Measurements from ENCODE around the gene ZFP91. TPM values are rescaled to one million over a fixed set of nuclear protein-coding genes. Genes with fewer than 3 reads are reported as not detected.

Gene ZFP91
- total and polyA plus RNA-seq, 2 experiments from 2014 or later = 10.2 to 30.0 TPM

DNA sequence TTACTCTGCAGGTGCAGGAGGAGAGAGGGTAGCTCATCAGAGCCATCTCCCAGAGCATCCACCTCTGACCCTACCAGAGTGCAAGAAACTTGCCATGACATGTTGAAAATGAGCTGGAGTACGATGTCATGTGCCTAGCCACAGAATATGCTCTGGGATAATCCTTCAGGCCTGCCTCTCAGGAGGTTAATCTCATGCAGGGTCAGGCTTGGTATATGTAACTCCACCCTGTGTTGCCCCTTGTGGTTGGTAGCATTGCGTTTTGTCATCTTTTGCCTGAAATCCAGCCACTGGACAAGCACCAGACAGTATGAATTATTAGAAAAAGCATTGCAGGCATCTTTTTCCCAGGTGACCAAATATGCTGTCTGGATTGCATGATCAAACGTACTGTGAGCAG lies 79.8 kb downstream of the ZFP91 start (continued):
- TF ChIP-seq, protein P1, sequence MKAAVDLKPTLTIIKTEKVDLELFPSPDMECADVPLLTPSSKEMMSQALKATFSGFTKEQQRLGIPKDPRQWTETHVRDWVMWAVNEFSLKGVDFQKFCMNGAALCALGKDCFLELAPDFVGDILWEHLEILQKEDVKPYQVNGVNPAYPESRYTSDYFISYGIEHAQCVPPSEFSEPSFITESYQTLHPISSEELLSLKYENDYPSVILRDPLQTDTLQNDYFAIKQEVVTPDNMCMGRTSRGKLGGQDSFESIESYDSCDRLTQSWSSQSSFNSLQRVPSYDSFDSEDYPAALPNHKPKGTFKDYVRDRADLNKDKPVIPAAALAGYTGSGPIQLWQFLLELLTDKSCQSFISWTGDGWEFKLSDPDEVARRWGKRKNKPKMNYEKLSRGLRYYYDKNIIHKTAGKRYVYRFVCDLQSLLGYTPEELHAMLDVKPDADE (IDR thresholded peaks at IDR 0.05) = no peak
- TF ChIP-seq, protein P2, sequence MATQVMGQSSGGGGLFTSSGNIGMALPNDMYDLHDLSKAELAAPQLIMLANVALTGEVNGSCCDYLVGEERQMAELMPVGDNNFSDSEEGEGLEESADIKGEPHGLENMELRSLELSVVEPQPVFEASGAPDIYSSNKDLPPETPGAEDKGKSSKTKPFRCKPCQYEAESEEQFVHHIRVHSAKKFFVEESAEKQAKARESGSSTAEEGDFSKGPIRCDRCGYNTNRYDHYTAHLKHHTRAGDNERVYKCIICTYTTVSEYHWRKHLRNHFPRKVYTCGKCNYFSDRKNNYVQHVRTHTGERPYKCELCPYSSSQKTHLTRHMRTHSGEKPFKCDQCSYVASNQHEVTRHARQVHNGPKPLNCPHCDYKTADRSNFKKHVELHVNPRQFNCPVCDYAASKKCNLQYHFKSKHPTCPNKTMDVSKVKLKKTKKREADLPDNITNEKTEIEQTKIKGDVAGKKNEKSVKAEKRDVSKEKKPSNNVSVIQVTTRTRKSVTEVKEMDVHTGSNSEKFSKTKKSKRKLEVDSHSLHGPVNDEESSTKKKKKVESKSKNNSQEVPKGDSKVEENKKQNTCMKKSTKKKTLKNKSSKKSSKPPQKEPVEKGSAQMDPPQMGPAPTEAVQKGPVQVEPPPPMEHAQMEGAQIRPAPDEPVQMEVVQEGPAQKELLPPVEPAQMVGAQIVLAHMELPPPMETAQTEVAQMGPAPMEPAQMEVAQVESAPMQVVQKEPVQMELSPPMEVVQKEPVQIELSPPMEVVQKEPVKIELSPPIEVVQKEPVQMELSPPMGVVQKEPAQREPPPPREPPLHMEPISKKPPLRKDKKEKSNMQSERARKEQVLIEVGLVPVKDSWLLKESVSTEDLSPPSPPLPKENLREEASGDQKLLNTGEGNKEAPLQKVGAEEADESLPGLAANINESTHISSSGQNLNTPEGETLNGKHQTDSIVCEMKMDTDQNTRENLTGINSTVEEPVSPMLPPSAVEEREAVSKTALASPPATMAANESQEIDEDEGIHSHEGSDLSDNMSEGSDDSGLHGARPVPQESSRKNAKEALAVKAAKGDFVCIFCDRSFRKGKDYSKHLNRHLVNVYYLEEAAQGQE (IDR thresholded peaks at IDR 0.05; ENCODE audit: unreplicated experiment) = no peak

DNA sequence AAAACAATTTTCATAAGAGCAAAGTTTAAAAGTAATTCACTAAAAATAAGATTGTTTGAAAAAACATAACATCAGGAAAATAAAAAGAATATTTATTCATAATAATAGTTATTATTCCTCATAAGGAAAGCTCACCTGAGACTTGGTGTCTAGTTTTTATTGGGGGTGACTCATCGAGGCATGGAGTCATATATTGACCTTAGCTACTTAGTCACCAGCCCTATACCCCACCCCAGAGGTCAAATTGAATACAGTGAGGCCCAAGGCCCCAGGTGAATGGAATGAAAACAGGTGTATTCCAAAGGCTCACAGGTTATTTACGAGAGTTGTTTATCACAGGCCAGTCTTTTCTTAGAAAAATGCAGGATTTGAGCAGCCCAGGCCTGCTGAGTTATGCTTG lies 80.5 kb downstream of the ZFP91 start:
- Mint-ChIP-seq H3K36me3 (ENCODE audit: low read depth) (no peaks in the 10 kb centered on the region), H3K27ac (no peak overlapping the region)
- no peak overlapping the region for H3K4me2 ChIP-seq
- TF ChIP-seq ZNF331 (CRISPR knock-in tag; IDR thresholded peaks at IDR 0.05; ENCODE audit: low read depth) = no peak
- TF ChIP-seq, protein P3, sequence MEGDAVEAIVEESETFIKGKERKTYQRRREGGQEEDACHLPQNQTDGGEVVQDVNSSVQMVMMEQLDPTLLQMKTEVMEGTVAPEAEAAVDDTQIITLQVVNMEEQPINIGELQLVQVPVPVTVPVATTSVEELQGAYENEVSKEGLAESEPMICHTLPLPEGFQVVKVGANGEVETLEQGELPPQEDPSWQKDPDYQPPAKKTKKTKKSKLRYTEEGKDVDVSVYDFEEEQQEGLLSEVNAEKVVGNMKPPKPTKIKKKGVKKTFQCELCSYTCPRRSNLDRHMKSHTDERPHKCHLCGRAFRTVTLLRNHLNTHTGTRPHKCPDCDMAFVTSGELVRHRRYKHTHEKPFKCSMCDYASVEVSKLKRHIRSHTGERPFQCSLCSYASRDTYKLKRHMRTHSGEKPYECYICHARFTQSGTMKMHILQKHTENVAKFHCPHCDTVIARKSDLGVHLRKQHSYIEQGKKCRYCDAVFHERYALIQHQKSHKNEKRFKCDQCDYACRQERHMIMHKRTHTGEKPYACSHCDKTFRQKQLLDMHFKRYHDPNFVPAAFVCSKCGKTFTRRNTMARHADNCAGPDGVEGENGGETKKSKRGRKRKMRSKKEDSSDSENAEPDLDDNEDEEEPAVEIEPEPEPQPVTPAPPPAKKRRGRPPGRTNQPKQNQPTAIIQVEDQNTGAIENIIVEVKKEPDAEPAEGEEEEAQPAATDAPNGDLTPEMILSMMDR (conservative IDR thresholded peaks at IDR 0.05; ENCODE audit: low read depth in 2 of 2) = no peak
- TF ChIP-seq STAT1 (IDR thresholded peaks at IDR 0.05; ENCODE audit: unreplicated experiment) = no peak
- no peak for TF ChIP-seq EZH2phosphoT487 (IDR thresholded peaks at IDR 0.05; ENCODE audit: unreplicated experiment)
- no peak for TF ChIP-seq ZNF114 (CRISPR knock-in tag; IDR thresholded peaks at IDR 0.05)
- TF ChIP-seq, protein P1 (IDR thresholded peaks at IDR 0.05) = no peak
- TF ChIP-seq, protein P4, sequence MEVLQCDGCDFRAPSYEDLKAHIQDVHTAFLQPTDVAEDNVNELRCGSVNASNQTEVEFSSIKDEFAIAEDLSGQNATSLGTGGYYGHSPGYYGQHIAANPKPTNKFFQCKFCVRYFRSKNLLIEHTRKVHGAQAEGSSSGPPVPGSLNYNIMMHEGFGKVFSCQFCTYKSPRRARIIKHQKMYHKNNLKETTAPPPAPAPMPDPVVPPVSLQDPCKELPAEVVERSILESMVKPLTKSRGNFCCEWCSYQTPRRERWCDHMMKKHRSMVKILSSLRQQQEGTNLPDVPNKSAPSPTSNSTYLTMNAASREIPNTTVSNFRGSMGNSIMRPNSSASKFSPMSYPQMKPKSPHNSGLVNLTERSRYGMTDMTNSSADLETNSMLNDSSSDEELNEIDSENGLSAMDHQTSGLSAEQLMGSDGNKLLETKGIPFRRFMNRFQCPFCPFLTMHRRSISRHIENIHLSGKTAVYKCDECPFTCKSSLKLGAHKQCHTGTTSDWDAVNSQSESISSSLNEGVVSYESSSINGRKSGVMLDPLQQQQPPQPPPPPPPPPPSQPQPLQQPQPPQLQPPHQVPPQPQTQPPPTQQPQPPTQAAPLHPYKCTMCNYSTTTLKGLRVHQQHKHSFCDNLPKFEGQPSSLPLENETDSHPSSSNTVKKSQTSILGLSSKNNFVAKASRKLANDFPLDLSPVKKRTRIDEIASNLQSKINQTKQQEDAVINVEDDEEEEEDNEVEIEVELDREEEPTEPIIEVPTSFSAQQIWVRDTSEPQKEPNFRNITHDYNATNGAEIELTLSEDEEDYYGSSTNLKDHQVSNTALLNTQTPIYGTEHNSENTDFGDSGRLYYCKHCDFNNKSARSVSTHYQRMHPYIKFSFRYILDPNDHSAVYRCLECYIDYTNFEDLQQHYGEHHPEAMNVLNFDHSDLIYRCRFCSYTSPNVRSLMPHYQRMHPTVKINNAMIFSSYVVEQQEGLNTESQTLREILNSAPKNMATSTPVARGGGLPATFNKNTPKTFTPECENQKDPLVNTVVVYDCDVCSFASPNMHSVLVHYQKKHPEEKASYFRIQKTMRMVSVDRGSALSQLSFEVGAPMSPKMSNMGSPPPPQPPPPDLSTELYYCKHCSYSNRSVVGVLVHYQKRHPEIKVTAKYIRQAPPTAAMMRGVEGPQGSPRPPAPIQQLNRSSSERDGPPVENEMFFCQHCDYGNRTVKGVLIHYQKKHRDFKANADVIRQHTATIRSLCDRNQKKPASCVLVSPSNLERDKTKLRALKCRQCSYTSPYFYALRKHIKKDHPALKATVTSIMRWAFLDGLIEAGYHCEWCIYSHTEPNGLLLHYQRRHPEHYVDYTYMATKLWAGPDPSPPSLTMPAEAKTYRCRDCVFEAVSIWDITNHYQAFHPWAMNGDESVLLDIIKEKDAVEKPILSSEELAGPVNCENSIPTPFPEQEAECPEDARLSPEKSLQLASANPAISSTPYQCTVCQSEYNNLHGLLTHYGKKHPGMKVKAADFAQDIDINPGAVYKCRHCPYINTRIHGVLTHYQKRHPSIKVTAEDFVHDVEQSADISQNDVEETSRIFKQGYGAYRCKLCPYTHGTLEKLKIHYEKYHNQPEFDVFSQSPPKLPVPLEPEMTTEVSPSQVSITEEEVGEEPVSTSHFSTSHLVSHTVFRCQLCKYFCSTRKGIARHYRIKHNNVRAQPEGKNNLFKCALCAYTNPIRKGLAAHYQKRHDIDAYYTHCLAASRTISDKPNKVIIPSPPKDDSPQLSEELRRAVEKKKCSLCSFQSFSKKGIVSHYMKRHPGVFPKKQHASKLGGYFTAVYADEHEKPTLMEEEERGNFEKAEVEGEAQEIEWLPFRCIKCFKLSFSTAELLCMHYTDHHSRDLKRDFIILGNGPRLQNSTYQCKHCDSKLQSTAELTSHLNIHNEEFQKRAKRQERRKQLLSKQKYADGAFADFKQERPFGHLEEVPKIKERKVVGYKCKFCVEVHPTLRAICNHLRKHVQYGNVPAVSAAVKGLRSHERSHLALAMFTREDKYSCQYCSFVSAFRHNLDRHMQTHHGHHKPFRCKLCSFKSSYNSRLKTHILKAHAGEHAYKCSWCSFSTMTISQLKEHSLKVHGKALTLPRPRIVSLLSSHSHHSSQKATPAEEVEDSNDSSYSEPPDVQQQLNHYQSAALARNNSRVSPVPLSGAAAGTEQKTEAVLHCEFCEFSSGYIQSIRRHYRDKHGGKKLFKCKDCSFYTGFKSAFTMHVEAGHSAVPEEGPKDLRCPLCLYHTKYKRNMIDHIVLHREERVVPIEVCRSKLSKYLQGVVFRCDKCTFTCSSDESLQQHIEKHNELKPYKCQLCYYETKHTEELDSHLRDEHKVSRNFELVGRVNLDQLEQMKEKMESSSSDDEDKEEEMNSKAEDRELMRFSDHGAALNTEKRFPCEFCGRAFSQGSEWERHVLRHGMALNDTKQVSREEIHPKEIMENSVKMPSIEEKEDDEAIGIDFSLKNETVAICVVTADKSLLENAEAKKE (CRISPR knock-in tag; IDR thresholded peaks at IDR 0.05) = no peak

More for the DNA sequence above, 80.5 kb downstream of the ZFP91 start:
- Histone ChIP-seq H2AFZ (no peak overlapping the region), H3K27me3 (ENCODE audit: insufficient read depth) (no peaks in the 10 kb centered on the region), H4K20me1 (replicated peaks; ENCODE audit: insufficient read depth) (no peaks in the 10 kb centered on the region), H3K27ac (ENCODE audit: low read depth) (no peak overlapping the region), H3K9me2 (ENCODE audit: insufficient read depth) (no peaks in the 10 kb centered on the region), H3K79me2 (replicated peaks; ENCODE audit: insufficient read depth) (no peaks in the 10 kb centered on the region), H3K36me3 (ENCODE audit: insufficient read depth) (no peaks in the 10 kb centered on the region), H3K4me1 (ENCODE audit: insufficient read depth) (no peaks in the 10 kb centered on the region), H3F3A (replicated peaks; ENCODE audit: low read depth) (no peaks in the 10 kb centered on the region), H3K4me3 (no peak overlapping the region)
- H3K4me3 Mint-ChIP-seq = no peak overlapping the region
- no peak for DNase-seq (ENCODE audit: low spot score)
- no peaks in the 10 kb centered on the region for H3K27me3 Mint-ChIP-seq (ENCODE audit: insufficient read depth, low read depth, poor library complexity)
- H3K9me3 Mint-ChIP-seq = peaks cover 4% of the 10 kb centered on the region; the same call in 2 of the 3 replicates
- no peaks in the 10 kb centered on the region for H3K4me1 Mint-ChIP-seq
- no peak for ATAC-seq
